Stimulated activated CD4-positive, alpha-beta T cell treated with anti-CD3 and anti-CD28 coated beads, TNF-alpha, amount 100 ng/mL, for 4 hours (primary cell): ENCODE results near the gene ERF.
"Not testable (repeated sequence)": the region's sequence is repeated elsewhere in the genome, so short reads cannot be mapped to it uniquely, and the experiment has no call there.

Experiments used
- DNase-seq, 3 experiments: peaks; one replicate each; pipeline ENCODE4 v3.0.0-alpha.2; 2020; ENCODE audit warnings: low read depth in 3 of 3

The ERF gene

GRCh38 chr19:42275517-42275916 lies 20.6 kb upstream of the ERF start:
- no peak for DNase-seq

- no peak for DNase-seq
These were observed 20.2 kb upstream of the ERF start for GRCh38 chr19:42275103-42275502.

- no peak for DNase-seq
These were observed 19.2 kb upstream of the ERF start for GRCh38 chr19:42274065-42274682.

- DNase-seq: no peak
These were observed 18.6 kb upstream of the ERF start for GRCh38 chr19:42273407-42274064.

- no peak for DNase-seq
These were observed 18.1 kb upstream of the ERF start for GRCh38 chr19:42272989-42273406.

- DNase-seq: no peak
These were observed 17.6 kb upstream of the ERF start for GRCh38 chr19:42272535-42272897.

- DNase-seq: no peak
These were observed 17.1 kb upstream of the ERF start for GRCh38 chr19:42271861-42272534.

- no peak for DNase-seq
These were observed 16.1 kb upstream of the ERF start for GRCh38 chr19:42271045-42271419.

- peak in 1 of 3 experiments; percentile 39 for DNase-seq
These were observed 15.6 kb upstream of the ERF start for GRCh38 chr19:42270346-42271044.

- no peak for DNase-seq
These were observed 14.8 kb upstream of the ERF start for GRCh38 chr19:42269478-42270345.

GRCh38 chr19:42268704-42269477 lies 14.0 kb upstream of the ERF start, which contains the start of gene CIC:
Gene CIC (plus strand): TSS chr19:42269252. CDS start chr19:42271784, 2,532 bp downstream.
- DNase-seq: peak; percentile 96 to 99 (median 98)

GRCh38 chr19:42268142-42268703 lies 13.3 kb upstream of the ERF start:
- peak; percentile 92 to 97 (median 97) for DNase-seq

GRCh38 chr19:42267644-42268141 lies 12.8 kb upstream of the ERF start:
- DNase-seq: no peak

GRCh38 chr19:42266928-42267603 lies 12.1 kb upstream of the ERF start:
- not testable (repeated sequence) for DNase-seq

GRCh38 chr19:42266105-42266504 lies 11.2 kb upstream of the ERF start:
- DNase-seq: not testable (repeated sequence)

GRCh38 chr19:42261763-42262162 lies 6.8 kb upstream of the ERF start:
- no peak for DNase-seq

- not testable (repeated sequence) for DNase-seq
These were observed 2.9 kb upstream of the ERF start for GRCh38 chr19:42257842-42258241.

GRCh38 chr19:42255766-42256745 lies 1.1 kb upstream of the ERF start:
- DNase-seq: no peak
